Measurements from ENCODE around the gene CROCC.
"Not testable (repeated sequence)": the region's sequence is repeated elsewhere in the genome, so short reads cannot be mapped to it uniquely, and the experiment has no call there.

CROCC gene

DNA sequence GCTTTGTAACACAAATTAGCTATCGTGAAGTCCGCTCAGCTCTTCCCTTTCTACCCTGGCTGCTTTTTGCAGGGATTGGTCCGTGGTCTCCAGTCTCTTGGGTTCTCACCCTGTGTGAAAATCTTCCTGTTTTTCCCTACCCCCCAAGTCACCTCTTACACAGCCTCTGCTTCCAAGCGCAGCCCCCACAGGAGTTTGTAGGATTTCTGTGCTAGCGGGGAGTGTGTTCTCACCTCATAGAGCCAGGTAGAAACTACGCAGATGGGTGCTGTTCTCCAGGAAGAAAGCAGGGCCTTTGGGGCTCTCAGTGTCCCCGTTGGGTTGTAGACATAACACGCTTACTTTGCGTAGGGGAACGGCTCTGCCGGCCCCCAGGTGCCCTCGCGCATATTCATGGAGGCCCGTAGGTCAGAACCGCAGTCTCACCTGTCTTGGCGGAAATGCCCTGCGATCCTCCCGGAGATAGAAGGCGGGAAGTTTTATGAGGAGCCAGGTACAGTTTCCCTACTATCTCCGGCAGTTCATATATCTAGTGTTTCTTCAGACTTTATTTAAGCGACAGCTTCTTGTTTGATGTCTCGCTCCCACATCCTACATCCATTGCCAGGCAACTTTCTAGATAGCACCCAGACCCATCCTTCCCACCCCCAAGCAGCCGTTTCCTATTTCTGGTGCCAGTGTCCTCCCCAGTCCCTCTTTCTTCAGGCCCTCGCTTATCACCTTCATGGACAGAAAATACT, 25.2 kb upstream of the CROCC start:
- DNase-seq = peak; percentile 87

DNA sequence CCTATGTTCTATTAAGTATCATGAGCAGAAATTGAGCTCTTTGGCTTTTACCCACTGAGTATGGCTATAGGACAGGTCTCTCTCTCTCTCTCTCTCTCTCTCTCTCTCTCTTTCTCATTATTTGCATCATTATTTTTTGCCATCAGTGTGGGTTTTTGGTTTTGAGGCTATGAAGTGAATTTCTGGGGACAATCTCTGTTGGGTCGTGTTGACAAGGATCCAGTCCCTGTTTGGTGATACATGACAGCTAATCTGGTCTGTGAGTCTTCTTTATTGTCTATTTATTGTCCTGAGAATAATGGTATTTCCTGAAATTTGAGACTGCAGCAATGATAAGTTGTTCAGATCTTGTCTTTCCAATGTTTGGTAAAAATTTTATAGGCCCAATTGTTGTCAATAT, 24.1 kb upstream of the CROCC start:
- DNase-seq = not testable (repeated sequence)

DNA sequence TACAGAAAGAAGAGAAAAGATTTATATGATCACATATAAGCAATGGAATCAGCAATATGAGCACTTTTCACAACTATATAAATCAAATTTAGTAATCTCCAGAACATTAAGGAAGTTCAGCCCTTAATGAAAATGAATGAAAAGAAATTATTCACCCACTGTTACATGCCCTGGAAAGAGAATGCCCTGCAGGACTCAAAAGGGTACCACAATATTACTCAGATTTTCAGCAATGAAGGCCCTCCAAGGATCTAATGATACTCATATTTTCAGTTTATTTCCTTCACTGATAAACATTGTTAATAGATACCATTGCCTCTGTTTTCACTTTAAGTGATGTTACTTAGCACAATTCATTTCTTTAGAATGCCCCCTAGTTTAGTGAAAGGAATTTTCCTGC, 23.4 kb upstream of the CROCC start:
- not testable (repeated sequence) for DNase-seq

DNA sequence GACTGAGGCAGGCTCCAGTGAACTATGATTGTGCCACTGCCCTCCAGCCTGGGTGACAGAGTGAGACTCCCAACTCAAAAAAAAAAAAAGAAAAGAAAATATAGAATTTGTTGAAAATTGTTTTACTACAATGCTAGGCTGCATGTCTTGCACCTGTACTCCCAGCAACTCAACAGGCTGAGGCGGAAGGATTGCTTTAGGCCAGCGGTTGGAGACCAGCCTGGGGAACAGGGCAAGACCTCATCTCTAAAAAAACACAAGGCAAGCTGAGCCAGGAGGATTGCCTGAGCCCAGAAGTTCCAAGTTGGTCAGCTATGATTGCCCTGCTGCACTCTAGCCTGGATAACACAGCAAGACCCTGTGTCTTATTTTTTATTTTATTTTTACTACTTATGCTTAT, 22.7 kb upstream of the CROCC start:
- not testable (repeated sequence) for DNase-seq

DNA sequence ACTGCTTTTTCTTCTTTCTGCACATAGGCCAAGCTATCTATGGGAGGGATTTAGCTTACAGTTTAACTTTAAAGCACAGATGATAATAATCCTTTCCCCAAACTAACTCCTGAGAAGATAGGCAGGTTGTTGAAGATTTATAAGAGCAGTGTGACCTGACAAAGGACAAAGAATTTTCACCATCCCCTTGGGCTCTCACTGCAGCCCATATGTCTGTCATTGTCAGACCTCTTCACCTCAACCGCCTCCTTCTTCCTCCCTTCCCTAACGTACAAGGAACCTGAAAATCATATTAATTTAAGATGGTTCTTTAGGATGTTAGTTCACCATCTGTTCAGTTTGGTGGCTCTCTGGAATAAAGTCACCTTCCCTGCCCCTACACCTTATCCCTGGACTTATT, 21.0 kb upstream of the CROCC start:
- no peak for DNase-seq

DNA sequence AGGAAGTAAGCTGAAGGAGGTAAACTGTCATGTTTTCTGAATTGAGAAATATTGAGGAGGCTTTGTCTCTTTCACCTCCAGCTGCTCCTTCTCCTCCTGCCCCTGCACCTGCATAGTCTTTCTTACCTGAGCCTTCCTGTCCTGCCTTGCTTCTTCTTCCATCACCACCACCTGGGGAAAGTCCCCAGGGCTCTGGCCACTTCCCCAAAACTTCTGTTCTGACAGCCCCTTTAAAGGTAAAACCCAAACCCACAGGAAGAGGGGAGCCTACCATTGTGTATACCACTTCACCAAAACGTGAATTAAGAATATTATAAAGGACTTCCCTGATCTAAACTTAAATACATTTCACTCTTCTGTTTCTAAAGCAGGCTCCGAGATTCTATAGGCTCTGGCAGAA, 20.4 kb upstream of the CROCC start:
- not testable (repeated sequence) for DNase-seq

DNA sequence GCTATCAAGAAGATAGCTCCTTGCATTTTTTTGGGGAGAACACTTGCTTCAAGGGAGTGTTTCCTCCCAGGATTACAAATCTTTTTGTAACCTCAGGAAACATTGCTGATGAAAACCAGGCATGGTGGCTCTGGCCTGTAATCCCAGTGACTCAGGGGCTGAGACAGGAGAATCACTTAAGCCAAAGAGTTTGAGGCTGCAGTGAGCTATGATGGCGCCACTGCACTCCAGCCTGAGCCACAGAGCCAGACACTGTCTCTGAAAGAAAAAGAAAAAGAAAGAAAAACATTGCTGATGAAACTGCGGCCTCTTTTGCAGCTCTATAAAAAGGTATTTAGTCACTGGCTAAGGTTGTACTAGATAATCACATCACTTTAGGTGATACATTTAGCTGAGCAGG, 18.7 kb upstream of the CROCC start:
- DNase-seq = no peak

DNA sequence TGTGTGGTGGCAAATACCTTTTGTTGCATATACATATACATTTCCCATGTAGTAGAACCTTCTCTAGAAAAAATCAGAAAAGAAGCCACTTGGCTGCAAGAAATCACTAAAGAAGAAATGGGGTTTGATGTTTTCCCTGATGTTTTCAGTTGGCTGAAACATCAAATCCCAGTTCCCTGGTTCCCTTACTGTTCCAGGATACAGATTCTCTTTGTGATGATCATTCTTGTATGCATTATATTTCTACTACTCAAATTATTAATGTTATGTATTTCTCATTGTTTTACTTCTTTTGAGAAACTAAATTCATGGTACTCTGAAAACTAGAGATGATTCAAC, 18.3 kb upstream of the CROCC start:
- DNase-seq = no peak

DNA sequence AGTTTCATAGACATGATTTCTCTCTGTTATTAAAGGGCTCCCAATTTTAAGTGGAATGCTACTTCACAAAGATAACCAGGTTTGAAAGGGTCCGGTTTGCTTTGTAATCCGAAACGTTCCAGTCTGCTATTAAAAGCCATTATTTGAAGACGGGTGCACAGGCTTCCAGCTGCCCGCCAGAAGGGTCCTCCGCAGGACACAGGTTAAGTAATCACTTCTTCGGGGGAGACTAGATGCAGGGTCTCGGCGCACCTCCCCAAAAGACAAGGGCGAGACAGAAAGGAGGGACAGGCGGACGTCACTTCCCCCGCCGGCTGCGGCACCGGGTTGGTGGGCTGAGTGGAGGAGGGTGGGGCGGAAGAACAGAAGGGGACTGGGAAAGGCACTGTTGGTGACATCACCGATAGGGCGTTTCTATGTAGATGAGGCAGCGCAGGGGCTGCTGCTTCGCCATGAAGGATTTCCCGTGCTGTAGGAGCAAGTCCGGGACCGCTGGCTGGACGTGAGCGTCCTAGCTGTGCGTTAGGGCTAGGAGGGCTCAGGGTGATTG, 17.1 kb upstream of the CROCC start:
- DNase-seq = peak; percentile 97

DNA sequence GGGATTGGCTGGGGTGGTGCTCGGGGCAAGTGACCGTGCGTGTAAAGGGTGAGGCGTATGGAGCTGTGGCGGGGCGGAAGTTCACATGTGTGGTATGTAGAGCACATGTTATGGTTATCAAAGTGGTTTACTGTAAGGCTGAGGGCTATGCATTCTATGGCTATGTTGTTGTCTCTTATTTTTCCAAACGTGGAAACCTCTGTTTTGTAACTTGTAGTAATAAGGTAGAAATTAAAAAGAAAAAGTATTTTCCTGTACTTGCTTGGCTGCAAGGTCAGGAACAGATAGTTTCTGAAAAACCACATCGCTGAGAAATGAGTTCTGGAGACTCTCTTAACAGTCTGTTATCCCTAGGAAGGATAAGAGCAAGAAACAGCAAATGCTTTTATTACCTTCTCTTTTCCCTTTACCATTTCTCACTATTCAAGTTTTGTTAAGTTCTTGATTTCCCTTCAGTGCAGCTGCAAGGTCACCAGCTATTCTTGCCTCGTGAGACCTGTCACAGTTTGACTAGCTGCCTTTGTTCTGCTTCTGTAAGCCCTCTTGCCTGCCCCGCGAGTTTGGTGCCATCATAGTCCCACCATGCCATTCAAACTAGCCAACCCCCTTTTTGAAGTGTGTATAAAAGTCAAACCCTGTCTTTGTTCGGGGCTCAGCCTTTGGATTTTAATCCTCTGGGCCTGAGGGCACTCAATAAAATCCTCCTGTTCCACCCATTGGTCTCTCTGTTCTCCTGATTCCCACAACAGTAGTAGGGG, 16.4 kb upstream of the CROCC start:
- DNase-seq = no peak

DNA sequence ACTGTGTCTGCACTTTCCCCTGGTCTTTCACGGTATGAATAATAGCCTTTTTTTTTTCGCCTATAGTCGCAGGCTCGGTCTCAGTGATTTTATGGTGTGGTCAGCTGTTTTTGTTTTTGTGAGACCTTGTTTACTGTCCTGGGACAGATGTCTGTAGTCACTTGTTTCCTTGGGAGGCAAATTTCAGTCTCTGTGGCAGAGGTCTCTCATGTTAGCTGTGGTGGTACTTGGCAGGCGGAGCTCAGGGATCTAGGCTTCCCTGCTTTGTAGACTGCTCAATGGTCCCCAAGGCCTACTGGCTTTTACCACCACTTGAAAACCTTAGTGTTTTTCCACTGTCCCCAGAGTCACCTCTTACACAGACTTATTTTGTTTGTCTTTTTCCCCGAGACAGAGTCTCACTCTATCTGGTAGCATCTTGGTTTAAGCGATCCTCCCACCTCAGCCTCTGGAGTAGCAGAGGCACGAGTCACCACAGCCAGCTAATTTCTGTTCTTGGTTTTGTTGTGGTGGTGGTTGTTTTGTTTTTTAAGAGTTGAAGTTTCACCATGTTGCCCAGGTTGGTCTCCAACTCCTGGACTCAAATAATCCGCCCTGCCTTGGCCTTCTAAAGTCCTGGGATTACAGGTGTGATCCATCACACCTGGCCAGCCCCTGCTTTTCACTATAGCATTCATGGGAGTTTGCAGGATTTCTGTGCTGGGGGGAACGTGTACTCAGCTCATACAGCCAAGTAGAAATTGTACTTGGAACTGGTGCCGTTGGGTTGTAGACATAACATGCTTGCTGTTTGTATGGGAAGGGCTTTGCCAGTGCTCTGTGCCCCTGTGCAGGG, 15.6 kb upstream of the CROCC start:
- no peak for DNase-seq

DNA sequence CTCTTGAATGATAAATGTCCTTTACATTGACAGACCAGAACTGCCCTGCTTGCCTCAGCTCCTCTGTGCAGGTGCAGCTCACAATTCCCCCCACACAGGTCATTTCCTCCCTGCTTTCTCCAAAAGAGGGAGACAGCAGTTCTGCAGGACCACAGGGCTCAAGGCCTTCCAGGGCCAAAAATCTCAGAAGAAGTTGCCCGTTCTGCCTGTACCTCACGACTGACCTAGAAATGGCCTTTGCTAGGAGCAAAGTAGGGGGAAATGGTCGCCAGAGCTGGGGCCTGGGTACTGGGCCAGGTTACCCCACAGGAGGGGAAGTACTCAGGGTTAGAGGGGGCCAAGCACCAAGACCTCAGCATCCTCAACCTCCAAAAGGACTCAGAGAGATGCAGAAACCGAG, 14.9 kb upstream of the CROCC start:
- DNase-seq = no peak

DNA sequence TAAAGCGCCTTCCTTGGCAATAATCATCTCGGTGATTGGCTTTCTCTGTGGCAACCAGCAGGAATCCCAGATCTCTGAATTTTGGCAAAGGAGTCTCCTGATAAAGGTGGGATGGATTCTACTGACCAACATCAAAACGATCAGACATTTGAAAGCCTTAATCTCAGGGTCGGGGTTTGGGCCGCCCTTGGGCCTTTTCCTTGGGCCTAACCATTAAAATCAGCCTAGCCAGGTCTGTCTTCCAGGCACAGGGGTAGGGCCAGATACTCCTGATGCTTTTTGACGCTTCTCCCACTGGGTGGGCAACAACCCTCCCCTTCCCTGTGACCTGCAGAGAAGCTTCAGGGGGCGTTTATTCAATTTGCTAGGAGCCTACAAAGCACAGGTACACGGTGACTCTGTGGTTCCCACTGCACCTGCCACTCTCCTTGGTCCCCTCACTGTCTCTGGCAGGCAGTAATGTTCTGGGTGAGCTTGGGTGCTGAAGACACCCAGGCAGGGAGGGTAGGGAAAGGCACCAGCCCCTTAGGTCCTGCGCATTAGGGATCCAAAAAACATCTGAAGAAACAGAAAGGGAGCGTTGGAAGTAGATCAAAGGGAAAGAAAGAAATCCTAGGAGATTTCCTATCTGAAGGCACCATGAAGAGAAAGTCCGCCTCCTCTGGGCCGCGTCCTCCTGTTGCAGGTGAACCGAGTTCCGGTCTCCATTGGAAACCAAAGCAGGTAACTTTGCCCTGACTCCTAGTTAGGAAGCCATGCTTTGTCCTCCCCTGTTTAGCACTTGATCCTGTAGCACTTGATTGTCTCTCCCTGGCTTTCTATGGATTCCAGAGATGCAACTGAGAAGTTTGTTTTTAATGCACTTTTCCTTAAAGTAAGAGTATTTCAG, 13.6 kb upstream of the CROCC start:
- DNase-seq = no peak

DNA sequence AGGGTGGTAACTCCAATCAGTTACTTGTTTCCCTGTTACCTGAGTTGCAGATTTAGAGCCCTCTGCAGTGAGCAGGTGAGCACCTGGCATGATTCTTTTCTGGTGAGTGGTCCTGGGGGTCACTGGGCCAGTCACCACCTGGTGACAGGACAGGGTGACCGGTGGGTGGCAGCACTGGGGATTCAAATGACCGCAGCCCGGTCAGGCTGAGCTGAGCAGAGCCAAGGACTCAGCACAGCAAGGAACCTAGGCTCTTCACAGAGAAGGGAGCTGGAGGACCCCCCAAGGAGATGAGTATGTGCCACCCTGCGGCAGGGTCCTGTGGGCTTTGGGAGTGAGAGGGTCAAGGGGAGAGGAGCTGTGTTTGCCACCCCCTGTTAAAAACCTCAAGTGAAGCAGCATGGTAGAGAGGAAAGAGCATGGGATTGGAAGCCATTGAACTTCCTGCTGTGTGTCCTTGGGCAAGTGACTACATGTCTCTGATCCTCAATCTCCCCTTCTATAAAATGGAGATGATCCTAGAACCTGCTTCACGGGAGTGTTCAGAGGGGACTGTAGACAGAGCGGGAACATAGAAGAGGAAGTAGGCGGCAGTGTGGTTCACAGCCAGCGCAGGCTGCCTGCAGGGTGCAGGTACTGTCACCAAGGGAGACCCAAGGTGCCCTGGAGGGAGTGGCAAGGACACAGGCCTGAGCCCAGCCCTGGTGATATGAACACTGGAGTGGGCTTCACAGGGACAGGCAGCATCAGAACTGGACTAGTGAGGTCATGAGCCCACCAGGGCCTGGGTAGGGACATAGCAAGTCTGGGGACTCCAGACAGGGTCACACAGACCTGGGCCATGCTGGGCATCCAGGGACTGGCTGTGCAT, 9.6 kb upstream of the CROCC start:
- peak; percentile 27 for DNase-seq

DNA sequence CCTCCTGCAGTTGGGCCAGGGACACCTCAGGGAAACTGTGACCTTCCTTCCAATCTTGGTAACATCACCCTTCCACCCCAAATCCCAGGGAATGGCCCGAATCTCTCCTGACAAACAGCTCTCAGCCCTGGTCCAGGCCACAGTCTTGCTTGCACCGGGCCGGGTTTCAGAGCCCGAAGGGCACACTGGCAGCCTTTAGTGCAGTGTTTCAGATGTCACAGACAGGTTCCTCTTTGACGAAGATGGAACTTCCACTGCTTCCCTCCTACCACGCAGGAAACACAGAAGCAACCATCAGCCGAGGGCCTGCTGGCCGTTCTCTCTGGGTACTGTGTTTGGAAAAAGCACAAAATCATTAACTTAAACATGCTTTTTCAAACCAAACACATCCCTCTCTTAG, 9.0 kb upstream of the CROCC start:
- DNase-seq = not testable (repeated sequence)

DNA sequence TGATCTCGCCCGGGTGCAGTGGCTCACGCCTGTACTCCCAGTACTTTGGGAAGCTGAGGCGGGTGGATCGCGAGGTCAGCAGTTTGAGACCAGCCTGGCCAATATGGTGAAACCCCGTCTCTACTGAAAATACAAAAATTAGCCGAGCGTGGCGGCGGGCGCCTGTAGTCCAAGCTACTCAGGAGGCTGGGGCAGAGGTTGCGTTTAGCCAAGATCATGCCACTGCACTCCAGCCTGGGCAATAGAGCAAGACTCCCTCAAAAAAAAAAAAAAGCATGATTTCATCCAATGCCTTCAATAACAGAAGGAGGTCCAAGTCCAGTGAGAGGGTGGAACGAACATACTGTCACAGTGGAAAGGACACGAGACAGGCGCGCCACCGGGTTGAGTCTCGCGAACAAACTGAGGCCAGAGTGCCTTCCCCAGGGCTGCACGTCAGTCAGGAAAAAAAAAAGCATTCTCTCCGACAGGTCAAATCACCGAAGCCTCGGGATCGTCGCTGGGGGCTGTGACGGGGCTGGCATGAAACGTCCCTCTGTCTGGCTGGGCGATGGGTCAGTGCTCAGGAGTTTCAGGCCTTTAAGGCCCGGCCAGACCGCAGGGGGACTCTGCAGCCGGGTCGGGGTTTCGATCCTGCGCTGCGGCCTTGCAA, 8.4 kb upstream of the CROCC start:
- no peak for DNase-seq

DNA sequence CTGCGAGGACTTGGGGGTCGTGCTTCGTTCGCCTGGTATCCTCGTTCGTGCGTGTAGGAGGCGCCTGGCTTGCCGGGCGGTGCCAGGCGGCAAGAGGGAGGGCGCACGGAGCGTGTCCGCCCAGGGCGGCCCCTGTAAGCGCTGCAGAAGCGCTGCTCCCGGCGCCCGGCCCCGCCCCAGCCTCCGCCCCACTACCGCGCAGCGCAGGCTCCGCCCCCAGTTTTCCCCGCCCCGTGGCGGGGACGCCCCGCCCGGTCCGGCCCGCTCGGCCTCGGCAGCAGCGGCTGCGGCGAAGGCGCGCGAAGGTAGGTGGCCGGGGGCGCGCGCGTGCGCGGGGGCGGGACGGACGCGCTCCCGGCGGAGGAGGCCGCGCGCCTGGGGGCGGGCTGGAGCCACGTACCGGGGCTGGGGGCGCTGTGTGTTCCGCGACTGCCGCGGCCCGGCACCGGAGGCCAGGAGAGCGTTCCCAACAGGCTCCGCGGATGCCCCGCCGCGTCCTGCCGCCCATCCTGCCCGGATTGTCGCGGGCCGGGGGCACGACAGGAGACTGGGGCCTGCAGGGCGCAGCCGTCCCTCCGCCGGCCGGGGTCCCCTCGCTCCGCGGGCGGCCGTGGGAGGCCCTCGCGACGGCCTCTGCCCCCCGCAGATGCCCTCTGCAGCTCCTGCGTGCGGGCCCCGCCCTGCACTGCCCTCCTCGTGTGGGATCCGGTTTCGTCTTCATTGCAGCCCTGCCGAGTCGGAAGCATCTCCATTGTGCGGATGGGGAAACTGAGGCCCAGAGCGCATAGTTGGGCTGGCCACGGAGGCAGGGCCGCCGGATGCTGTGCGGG, 7.7 kb upstream of the CROCC start:
- peak; percentile 97 for DNase-seq

DNA sequence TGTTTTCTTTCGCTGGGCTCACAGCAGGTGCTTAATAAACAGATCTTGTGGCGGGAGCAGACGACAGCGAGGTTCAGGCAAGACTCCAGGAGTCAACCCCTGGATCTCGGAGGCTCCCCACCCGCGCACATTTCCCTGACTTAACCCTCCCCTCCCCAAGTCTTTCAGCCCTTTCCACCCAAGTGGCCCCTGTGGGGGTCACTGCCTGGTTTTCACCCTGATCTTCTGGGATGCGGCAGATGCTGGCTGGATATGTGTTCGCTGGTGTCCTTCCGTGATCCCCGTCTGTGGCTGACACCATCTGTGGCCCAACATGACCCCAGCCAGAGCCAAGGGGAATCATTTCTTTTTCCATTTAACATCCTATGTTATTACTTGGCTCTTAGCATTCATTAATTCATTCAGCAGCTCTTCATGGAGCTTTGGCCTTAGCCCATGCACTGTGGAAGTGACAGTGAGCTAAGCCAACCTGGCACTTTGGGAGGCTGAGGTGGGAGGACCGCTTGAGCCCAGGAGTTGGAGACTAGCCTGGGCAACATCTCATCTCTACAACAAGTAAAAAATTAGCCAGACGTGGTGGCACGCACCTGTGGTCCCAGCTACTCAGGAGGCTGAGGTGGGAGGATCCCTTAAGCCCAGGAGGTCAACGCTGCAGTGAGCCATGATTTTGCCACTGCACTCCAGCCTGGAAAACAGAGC, 6.7 kb upstream of the CROCC start:
- DNase-seq = not testable (repeated sequence)

DNA sequence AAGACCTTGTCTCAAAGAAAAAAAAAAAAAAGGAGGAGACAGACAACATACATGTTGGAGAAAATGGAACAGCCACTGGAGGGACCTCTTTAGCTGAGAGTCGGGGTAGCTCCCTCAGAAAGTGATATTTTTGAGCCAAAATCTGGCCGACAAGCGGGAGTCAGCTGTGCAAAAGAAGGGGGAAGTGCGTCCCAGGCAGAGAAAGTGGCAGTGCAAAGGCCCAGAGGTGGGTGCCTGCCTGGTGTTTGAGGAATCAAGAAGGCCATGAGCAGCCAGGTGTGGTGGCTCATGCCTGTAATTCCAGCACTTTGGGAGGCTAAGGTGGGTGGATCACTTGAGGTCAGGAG, 6.1 kb upstream of the CROCC start:
- no peak for DNase-seq

Measured in activated CD4-positive, CD25-positive, alpha-beta regulatory T cell treated with anti-CD3 and anti-CD28 coated beads, Interleukin-2, amount 50 U/mL, for 72 hours (primary cell).